ENCODE results near the gene PHACTR1.

GRCh38 chr6:13294499-13295069 is 578.0 kb downstream of the PHACTR1 start:
- TF ChIP-seq TCF12 (IDR thresholded peaks at IDR 0.05; ENCODE audit: low read depth) (no peak), YY1 (IDR thresholded peaks at IDR 0.05; ENCODE audit: low read depth) (no peak), TEAD4 (IDR thresholded peaks at IDR 0.05) (no peak)

All from Ishikawa (cell line).